Measurements from ENCODE around the gene MEGF10. TPM values are rescaled to one million over a fixed set of nuclear protein-coding genes. Genes with fewer than 3 reads are reported as not detected.

The MEGF10 gene
- total and polyA plus RNA-seq, 2 of the 8 experiments (the other 6 are each of a cell fraction or from before 2014, with no cell fraction given), result 38.2 to 53.1 TPM

- TF ChIP-seq CBX5 (IDR thresholded peaks at IDR 0.05; ENCODE audit: low read depth, low read length) (no peak), FOSL1 (IDR thresholded peaks at IDR 0.05; ENCODE audit: insufficient read depth, low read depth, low read length) (no peak), JUND (IDR thresholded peaks at IDR 0.05; ENCODE audit: low read length) (no peak), SUZ12 (IDR thresholded peaks at IDR 0.05; ENCODE audit: low read length) (no peak), NANOG (IDR thresholded peaks at IDR 0.05; ENCODE audit: insufficient read depth, low read depth, low read length, poor library complexity, severe bottlenecking) (no peak), YY1 (IDR thresholded peaks at IDR 0.05; ENCODE audit: low read depth, low read length) (no peak), ATF2 (IDR thresholded peaks at IDR 0.05; ENCODE audit: low read length) (no peak), ZNF274 (IDR thresholded peaks at IDR 0.05; ENCODE audit: borderline replicate concordance, extremely low read depth, low read length) (no peak)
Measured at GRCh38 chr5:127320032-127320965, 29.7 kb downstream of the MEGF10 start (continued).

Measured in H1 (cell line).